ENCODE results near the gene IL16. TPM values are rescaled to one million over a fixed set of nuclear protein-coding genes. Genes with fewer than 3 reads are reported as not detected.

IL16 gene
- total and polyA plus RNA-seq, 9 of the 15 experiments (the other 6 are each of a cell fraction or from before 2014, with no cell fraction given), result 1.4 to 18.8 (median 10.6) TPM

DNA sequence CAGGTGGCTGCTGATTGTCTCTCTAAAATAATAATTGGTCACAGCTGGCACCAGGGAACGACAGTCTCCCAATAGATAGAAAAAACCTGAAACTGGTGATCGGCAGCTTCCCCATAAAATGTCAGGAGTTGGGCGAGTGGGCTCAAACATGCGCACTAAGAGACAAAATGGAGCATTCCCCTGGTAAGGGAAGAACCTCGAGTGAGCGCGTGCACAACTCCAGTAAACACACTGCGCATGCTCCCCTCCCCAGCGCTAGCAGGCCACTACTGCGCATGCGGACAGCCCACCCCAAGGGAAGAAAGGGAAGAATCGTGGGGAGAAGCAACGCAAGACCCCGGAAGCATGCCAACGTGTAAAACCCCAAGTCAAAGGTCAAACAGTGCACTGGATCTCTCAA is 134.9 kb downstream of the IL16 start (continued):
- TF ChIP-seq, protein P1, sequence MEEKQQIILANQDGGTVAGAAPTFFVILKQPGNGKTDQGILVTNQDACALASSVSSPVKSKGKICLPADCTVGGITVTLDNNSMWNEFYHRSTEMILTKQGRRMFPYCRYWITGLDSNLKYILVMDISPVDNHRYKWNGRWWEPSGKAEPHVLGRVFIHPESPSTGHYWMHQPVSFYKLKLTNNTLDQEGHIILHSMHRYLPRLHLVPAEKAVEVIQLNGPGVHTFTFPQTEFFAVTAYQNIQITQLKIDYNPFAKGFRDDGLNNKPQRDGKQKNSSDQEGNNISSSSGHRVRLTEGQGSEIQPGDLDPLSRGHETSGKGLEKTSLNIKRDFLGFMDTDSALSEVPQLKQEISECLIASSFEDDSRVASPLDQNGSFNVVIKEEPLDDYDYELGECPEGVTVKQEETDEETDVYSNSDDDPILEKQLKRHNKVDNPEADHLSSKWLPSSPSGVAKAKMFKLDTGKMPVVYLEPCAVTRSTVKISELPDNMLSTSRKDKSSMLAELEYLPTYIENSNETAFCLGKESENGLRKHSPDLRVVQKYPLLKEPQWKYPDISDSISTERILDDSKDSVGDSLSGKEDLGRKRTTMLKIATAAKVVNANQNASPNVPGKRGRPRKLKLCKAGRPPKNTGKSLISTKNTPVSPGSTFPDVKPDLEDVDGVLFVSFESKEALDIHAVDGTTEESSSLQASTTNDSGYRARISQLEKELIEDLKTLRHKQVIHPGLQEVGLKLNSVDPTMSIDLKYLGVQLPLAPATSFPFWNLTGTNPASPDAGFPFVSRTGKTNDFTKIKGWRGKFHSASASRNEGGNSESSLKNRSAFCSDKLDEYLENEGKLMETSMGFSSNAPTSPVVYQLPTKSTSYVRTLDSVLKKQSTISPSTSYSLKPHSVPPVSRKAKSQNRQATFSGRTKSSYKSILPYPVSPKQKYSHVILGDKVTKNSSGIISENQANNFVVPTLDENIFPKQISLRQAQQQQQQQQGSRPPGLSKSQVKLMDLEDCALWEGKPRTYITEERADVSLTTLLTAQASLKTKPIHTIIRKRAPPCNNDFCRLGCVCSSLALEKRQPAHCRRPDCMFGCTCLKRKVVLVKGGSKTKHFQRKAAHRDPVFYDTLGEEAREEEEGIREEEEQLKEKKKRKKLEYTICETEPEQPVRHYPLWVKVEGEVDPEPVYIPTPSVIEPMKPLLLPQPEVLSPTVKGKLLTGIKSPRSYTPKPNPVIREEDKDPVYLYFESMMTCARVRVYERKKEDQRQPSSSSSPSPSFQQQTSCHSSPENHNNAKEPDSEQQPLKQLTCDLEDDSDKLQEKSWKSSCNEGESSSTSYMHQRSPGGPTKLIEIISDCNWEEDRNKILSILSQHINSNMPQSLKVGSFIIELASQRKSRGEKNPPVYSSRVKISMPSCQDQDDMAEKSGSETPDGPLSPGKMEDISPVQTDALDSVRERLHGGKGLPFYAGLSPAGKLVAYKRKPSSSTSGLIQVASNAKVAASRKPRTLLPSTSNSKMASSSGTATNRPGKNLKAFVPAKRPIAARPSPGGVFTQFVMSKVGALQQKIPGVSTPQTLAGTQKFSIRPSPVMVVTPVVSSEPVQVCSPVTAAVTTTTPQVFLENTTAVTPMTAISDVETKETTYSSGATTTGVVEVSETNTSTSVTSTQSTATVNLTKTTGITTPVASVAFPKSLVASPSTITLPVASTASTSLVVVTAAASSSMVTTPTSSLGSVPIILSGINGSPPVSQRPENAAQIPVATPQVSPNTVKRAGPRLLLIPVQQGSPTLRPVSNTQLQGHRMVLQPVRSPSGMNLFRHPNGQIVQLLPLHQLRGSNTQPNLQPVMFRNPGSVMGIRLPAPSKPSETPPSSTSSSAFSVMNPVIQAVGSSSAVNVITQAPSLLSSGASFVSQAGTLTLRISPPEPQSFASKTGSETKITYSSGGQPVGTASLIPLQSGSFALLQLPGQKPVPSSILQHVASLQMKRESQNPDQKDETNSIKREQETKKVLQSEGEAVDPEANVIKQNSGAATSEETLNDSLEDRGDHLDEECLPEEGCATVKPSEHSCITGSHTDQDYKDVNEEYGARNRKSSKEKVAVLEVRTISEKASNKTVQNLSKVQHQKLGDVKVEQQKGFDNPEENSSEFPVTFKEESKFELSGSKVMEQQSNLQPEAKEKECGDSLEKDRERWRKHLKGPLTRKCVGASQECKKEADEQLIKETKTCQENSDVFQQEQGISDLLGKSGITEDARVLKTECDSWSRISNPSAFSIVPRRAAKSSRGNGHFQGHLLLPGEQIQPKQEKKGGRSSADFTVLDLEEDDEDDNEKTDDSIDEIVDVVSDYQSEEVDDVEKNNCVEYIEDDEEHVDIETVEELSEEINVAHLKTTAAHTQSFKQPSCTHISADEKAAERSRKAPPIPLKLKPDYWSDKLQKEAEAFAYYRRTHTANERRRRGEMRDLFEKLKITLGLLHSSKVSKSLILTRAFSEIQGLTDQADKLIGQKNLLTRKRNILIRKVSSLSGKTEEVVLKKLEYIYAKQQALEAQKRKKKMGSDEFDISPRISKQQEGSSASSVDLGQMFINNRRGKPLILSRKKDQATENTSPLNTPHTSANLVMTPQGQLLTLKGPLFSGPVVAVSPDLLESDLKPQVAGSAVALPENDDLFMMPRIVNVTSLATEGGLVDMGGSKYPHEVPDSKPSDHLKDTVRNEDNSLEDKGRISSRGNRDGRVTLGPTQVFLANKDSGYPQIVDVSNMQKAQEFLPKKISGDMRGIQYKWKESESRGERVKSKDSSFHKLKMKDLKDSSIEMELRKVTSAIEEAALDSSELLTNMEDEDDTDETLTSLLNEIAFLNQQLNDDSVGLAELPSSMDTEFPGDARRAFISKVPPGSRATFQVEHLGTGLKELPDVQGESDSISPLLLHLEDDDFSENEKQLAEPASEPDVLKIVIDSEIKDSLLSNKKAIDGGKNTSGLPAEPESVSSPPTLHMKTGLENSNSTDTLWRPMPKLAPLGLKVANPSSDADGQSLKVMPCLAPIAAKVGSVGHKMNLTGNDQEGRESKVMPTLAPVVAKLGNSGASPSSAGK (IDR thresholded peaks at IDR 0.05), result peak; percentile 80
- TF ChIP-seq ZBTB7A (IDR thresholded peaks at IDR 0.05; ENCODE audit: borderline replicate concordance, control insufficient read depth, low read depth, low read length), result no peak
- 0 out of 2 replicates have a peak, but pooled peaks have one; percentile 28 for TF ChIP-seq POLR2A (conservative IDR thresholded peaks at IDR 0.05)
- TF ChIP-seq, protein P2, sequence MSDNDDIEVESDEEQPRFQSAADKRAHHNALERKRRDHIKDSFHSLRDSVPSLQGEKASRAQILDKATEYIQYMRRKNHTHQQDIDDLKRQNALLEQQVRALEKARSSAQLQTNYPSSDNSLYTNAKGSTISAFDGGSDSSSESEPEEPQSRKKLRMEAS (CRISPR knock-in tag; IDR thresholded peaks at IDR 0.05), result peak; percentile 33; the same call in 1 of the 2 replicates
- no peak for TF ChIP-seq NR2C2 (CRISPR knock-in tag; IDR thresholded peaks at IDR 0.05)
- TF ChIP-seq NR2C2 (tag; IDR thresholded peaks at IDR 0.05), result 0 out of 2 replicates have a peak, but pooled peaks have one; percentile 47
- TF ChIP-seq MEIS2 (IDR thresholded peaks at IDR 0.05; ENCODE audit: partially characterized antibody), result peak; percentile 64
- TF ChIP-seq ZNF586 (CRISPR knock-in tag; conservative IDR thresholded peaks at IDR 0.05), result no peak
- no peak for TF ChIP-seq ZNF589 (CRISPR knock-in tag; IDR thresholded peaks at IDR 0.05; ENCODE audit: low read depth)
- TF ChIP-seq ZNF134 (CRISPR knock-in tag; conservative IDR thresholded peaks at IDR 0.05), result 0 out of 2 replicates have a peak, but pooled peaks have one; percentile 32
- no peak for TF ChIP-seq SMARCC2 (IDR thresholded peaks at IDR 0.05; ENCODE audit: low read depth)
- peak; percentile 31 for TF ChIP-seq POLR2B (IDR thresholded peaks at IDR 0.05; ENCODE audit: low read depth, partially characterized antibody)
- TF ChIP-seq, protein P3, sequence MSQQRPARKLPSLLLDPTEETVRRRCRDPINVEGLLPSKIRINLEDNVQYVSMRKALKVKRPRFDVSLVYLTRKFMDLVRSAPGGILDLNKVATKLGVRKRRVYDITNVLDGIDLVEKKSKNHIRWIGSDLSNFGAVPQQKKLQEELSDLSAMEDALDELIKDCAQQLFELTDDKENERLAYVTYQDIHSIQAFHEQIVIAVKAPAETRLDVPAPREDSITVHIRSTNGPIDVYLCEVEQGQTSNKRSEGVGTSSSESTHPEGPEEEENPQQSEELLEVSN (IDR thresholded peaks at IDR 0.05; ENCODE audit: borderline replicate concordance in 1 of 2, extremely low read depth in 1 of 2, insufficient read depth in 1 of 2, insufficient read length in 1 of 2, low read depth in 1 of 2, low read length in 1 of 2, poor library complexity in 1 of 2, severe bottlenecking in 1 of 2), result peak; percentile 45 to 66
